ENCODE data around the gene PLXDC2.

PLXDC2 gene

DNA sequence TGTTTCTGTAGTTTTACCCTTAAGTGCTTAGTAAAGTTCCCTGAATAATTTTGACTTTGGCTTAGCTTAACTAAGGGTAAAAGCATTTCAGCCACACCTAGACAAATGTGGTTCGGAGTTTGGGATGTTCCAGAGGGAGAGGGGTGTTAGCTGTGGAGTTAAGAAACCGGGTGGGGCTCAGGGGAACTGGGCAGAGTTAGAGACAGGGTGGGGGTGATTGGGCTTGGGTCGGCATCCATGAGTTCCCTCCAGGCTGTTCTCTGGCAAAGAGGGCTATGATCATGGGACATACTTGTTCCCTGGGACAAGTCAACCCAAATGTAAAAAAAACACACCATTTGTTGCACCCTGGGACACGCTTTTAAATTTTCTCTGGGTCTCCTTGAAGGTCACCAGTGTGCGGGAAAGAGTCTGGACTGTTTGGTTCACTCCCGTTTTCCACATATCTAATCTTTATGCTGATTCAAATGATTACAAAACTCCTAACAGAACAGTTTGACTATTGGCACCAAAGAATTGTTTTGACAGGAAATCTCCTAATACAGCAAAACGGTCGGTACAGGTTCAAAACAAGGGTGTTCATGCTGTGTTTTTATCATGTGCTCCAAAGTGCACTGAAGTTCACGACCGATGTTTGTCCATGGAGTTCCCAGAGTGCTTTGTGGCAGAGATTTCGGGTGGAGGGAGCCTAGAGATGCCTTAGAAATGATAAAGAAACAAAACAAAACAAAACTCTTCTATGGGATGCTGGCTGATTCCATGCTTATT is 56.5 kb downstream of the PLXDC2 start:
- no peak for FAIRE-seq
- no peak for DNase-seq (ENCODE audit: insufficient read length)
- no peak for TF ChIP-seq POLR2A (IDR thresholded peaks at IDR 0.05; ENCODE audit: low read depth, low read length)

DNA sequence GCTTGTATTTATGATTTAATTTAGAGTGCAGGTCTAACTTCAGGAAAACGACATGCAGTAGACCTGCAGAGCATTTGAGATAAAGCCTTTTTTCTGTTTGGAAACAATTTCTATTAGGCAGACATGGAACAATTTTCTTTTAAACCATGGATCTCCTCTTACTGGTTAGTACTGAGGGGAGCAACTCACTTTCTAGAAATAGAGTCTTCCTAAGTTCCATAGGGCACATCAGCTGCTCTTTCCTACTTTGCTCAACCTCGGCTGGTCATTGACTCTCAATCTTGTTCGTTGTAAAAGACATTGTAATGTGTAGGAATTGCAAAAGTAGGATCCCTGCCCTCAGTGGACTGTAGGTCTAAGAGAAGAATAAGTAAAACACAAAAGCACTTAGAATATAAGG is 58.0 kb downstream of the PLXDC2 start:
- no peak for FAIRE-seq
- DNase-seq (ENCODE audit: insufficient read length), result no peak
- TF ChIP-seq POLR2A (IDR thresholded peaks at IDR 0.05; ENCODE audit: low read depth, low read length), result no peak
- TF ChIP-seq TAF1 (IDR thresholded peaks at IDR 0.05; ENCODE audit: borderline replicate concordance, low read depth, low read length), result no peak
- no peak for TF ChIP-seq POLR2AphosphoS5 (IDR thresholded peaks at IDR 0.05; ENCODE audit: low read depth, low read length)

DNA sequence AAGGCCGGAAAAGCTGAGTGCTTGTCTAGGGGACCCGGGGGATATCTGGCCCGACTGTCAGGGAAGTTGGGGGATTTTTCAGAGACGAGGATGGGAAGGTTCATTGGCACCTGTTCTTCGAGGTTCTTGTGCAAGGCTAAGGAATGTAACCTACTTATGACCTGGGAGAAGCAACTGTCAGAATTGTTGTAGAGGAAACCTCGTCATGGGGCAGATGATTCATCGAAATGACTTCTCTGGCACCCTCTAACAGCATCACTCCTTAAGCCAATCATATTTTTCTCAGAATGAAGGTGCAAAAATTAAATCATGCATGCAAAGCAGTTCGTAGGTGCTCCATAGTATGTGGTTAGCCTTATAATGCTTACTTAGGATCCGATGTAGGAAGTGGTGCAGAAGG is 58.6 kb downstream of the PLXDC2 start:
- TF ChIP-seq TAF1 (IDR thresholded peaks at IDR 0.05; ENCODE audit: borderline replicate concordance, low read depth, low read length), result no peak
- no peak for TF ChIP-seq POLR2AphosphoS5 (IDR thresholded peaks at IDR 0.05; ENCODE audit: low read depth, low read length)
- TF ChIP-seq POLR2A (IDR thresholded peaks at IDR 0.05; ENCODE audit: low read depth, low read length), result no peak
- FAIRE-seq, result no peak
- DNase-seq (ENCODE audit: insufficient read length), result no peak

DNA sequence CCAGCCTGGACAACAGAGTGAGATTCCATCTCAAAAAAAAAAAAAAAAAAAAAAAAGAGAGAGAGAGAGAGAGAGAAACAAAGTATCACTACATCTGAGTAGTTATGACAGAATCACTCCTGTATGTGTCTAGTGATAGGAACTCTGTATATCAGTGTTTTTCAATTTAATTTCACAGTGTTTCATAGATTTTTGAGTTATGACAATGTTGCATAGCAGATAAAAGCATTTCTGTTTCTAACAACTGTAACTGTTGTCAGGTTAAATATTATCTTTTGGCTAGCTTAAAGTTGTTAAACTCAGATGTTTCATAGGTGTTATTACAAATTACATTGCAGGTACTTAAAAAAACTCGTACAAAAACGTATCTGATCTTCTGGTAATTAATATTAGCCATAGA is 60.3 kb downstream of the PLXDC2 start:
- TF ChIP-seq POLR2AphosphoS5 (IDR thresholded peaks at IDR 0.05; ENCODE audit: low read depth, low read length) (no peak), TAF1 (IDR thresholded peaks at IDR 0.05; ENCODE audit: borderline replicate concordance, low read depth, low read length) (no peak), POLR2A (IDR thresholded peaks at IDR 0.05; ENCODE audit: low read depth, low read length) (no peak)
- DNase-seq (ENCODE audit: insufficient read length), result no peak
- no peak for FAIRE-seq

DNA sequence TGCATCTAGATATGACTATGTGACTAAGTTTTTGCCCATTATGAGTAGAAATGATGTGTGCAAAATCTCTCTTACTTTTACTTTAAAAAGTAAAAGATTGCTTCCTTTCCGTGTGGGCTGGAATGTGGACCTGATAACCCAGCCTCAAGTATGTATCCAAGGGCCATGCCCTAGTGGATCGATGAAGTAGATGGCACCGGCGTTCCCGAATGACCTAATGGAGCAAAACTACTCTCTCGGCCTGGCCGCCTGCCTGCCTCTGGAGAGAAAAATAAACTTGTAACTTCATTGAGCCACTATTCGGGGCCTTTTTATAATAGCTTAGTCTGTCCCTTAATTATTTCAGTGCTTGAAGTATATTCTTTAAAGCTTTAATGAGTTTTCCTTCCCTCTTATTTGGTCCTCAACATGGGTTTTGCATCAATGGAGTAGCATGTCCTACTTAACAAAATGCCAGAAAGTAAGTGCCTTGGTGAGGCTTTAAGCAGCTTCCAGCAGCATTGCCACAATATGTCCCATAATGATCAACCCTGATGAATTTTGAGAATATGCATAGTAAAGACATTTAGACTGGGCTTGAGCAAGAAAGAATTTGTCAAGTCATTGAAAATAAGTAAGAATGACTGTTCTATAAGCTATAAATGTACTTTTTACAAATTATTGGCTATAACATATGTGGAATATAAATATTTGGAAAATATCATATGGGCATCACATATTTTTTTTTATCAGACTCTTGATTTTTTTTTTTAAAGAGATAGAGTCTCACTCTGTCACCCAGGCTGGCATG is 61.4 kb downstream of the PLXDC2 start:
- FAIRE-seq, result no peak
- no peak for DNase-seq (ENCODE audit: insufficient read length)
- no peak for TF ChIP-seq TAF1 (IDR thresholded peaks at IDR 0.05; ENCODE audit: borderline replicate concordance, low read depth, low read length)
- TF ChIP-seq POLR2AphosphoS5 (IDR thresholded peaks at IDR 0.05; ENCODE audit: low read depth, low read length), result no peak
- no peak for TF ChIP-seq POLR2A (IDR thresholded peaks at IDR 0.05; ENCODE audit: low read depth, low read length)

DNA sequence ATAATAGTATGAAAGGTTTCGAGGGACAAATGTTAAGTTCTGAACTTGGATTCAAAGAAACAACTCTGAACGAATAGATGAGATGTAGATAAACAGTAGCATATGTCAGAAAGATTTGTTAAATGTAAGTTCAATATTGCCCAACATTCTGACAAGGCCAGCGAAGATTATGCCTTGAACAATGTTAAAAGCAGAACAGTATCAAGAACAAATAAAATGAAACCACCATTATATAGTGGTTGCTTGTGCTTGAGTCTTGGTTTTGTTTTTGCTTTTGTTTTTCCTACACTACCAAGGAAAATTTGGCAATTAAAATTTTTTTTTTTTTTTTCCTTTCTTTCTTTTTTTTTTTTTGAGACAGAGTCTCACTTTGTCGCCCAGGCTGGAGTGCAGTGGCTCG is 66.4 kb downstream of the PLXDC2 start:
- FAIRE-seq (no peak), DNase-seq (ENCODE audit: insufficient read length) (no peak)
- TF ChIP-seq POLR2AphosphoS5 (IDR thresholded peaks at IDR 0.05; ENCODE audit: low read depth, low read length) (no peak), TAF1 (IDR thresholded peaks at IDR 0.05; ENCODE audit: borderline replicate concordance, low read depth, low read length) (no peak), POLR2A (IDR thresholded peaks at IDR 0.05; ENCODE audit: low read depth, low read length) (no peak)

DNA sequence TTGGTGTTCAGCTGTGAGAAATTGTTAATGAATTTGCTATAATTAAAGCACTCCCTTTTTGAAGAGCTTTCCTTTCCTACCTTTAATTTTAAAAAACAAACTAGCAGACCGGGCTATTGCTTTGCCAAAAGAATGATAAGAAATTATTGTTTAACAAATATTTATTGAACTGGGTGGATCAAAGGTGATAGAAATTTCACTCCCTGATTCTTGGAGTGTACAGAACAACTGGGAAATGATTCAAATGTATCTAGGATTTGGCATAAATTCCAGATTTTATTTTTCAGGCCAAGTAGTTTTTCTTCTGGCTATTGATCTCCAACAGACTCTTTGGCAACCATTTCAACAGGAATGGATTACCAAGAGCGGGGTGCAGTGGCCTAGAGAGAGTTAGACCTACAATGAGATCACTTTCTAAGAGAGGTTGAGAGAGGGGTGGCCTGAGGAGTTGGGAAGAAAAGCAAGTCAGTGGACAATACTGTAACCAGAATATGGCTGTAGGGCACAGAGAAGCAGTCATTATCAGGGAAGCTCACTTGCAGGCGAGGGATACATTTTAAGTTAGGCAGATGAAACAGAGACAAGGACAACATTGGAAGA is 71.9 kb downstream of the PLXDC2 start:
- DNase-seq (ENCODE audit: insufficient read length), result no peak
- TF ChIP-seq POLR2A (IDR thresholded peaks at IDR 0.05; ENCODE audit: low read depth, low read length) (no peak), POLR2AphosphoS5 (IDR thresholded peaks at IDR 0.05; ENCODE audit: low read depth, low read length) (no peak), TAF1 (IDR thresholded peaks at IDR 0.05; ENCODE audit: borderline replicate concordance, low read depth, low read length) (no peak)
- FAIRE-seq, result no peak

DNA sequence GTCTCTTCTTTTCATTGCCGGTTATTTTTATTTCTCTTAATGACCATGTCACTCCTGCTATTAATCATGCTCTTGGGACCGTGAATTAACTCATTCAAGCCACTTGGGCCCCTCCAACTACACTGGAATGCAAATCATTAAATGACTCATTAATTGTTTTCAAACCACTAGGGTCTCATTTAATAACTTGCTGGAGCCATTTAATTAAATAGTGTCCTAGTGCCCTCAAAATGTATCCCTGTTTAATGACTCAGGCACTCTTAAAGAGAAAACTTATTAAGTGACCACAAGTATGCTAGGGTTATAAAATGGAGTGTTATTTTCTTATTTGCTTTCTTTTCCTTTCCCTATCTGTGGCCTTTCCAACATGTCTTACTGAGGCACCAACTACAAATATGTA is 73.0 kb downstream of the PLXDC2 start:
- TF ChIP-seq POLR2AphosphoS5 (IDR thresholded peaks at IDR 0.05; ENCODE audit: low read depth, low read length), result no peak
- no peak for TF ChIP-seq TAF1 (IDR thresholded peaks at IDR 0.05; ENCODE audit: borderline replicate concordance, low read depth, low read length)
- TF ChIP-seq POLR2A (IDR thresholded peaks at IDR 0.05; ENCODE audit: low read depth, low read length), result no peak
- DNase-seq (ENCODE audit: insufficient read length) (no peak), FAIRE-seq (no peak)

DNA sequence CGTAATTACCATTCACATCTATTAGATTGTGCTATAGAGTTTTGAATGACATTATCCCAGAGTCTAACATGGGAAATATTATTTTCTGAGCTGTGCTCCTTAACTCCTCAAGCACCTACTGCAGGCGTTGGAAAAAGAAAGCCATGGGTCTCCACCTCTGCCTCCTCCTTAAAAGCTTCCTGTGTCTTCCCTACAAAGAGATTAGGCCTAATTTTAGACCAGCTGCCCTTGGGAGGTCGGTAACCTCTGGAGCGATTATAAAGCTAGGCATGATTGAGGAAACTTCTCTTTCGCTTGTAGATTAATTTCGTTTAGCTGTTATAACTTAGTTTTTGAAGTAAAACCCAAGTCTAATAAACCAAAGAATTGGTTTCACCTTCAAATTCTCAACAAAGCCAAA is 75.2 kb downstream of the PLXDC2 start:
- no peak for DNase-seq (ENCODE audit: insufficient read length)
- TF ChIP-seq POLR2AphosphoS5 (IDR thresholded peaks at IDR 0.05; ENCODE audit: low read depth, low read length) (no peak), TAF1 (IDR thresholded peaks at IDR 0.05; ENCODE audit: borderline replicate concordance, low read depth, low read length) (no peak), POLR2A (IDR thresholded peaks at IDR 0.05; ENCODE audit: low read depth, low read length) (no peak)

DNA sequence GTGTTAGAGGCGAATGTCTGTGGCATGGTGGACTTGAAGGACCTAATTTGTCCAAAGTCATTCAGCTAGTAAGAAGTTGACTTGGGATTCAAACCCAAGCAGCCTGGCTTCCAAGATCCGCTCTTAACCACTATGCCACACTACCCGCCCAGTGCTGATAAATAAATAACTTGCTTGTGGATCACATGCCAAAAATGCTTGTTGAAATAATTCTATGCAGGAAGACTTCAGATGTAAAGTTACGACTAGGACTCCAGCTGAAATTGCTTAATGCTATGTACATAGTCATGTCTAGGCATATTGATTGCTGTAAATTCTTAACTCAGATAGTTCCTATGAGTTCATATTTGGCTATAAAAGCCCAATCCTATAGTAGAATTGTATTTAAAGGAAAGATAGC is 76.0 kb downstream of the PLXDC2 start:
- no peak for FAIRE-seq
- DNase-seq (ENCODE audit: insufficient read length), result no peak
- no peak for TF ChIP-seq POLR2AphosphoS5 (IDR thresholded peaks at IDR 0.05; ENCODE audit: low read depth, low read length)
- TF ChIP-seq TAF1 (IDR thresholded peaks at IDR 0.05; ENCODE audit: borderline replicate concordance, low read depth, low read length), result no peak

More for the DNA sequence above, 75.2 kb downstream of the PLXDC2 start:
- FAIRE-seq, result no peak

DNA sequence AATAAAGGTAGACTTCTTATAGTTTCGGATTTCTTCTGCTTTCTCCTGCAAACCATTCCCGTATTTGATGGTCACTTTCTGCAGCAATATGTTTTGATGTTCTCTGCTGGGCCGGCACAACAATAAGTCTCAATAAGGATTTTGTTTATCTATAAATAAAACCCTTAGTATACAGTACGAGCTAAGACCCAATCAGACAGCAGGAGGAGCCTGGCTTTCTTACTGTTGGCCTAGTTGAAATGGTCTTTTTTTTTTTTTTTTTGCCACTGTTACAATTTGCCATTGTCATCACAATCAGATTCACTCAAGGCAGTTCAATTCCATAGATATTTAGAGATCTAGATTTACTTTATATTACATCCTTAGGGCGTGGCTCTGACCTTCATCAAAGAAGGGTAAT is 76.4 kb downstream of the PLXDC2 start:
- DNase-seq (ENCODE audit: insufficient read length) (no peak), FAIRE-seq (no peak)
- TF ChIP-seq POLR2A (IDR thresholded peaks at IDR 0.05; ENCODE audit: low read depth, low read length) (no peak), TAF1 (IDR thresholded peaks at IDR 0.05; ENCODE audit: borderline replicate concordance, low read depth, low read length) (no peak)

DNA sequence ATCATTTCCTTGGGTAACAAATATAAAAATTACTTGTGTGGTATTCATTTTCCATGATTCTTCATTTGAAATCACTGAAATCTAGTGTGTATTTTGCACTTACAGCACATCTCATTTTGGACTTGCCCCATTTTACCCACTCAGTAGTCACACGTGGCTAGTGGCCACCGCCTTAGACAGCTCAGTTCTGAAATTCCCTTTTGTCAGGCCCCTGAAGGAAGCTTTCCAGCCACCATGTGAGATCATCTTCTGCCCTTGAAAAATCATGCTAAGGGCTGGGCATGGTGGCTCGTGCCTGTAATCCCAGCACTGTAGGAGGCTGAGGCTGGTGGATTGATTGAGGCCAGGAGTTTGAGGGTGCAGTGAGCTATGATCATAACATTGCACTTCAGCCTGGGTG is 79.3 kb downstream of the PLXDC2 start:
- no peak for FAIRE-seq
- DNase-seq (ENCODE audit: insufficient read length), result no peak
- TF ChIP-seq TAF1 (IDR thresholded peaks at IDR 0.05; ENCODE audit: borderline replicate concordance, low read depth, low read length) (no peak), POLR2A (IDR thresholded peaks at IDR 0.05; ENCODE audit: low read depth, low read length) (no peak), POLR2AphosphoS5 (IDR thresholded peaks at IDR 0.05; ENCODE audit: low read depth, low read length) (no peak)

Data from GM12892 (cell line).